Spinal cord (tissue), 10 donors: ENCODE measurements around the gene DUSP8. TPM values are rescaled to one million over a fixed set of nuclear protein-coding genes. Genes with fewer than 3 reads are reported as not detected.
"Not testable (repeated sequence)": the region's sequence is repeated elsewhere in the genome, so short reads cannot be mapped to it uniquely, and the experiment has no call there.

Experiments used
- DNase-seq, 6 donors: peaks; one replicate each; pipeline versions ENCODE4 v3.0.0 to v3.0.0-alpha.2; 2013 to 2015; ENCODE audit warnings: low spot score in 6 of 6, low read depth in 4 of 6
- H3K27ac ChIP-seq: one replicate; pipeline ENCODE4 v1.5.1; 2013; ENCODE audit warnings: low read depth, low read length, control low read depth
- H3K27me3 ChIP-seq: one replicate; pipeline ENCODE4 v1.6.1; 2013; ENCODE audit warnings: low read length; ENCODE audit not compliant: control insufficient read depth, insufficient read depth
- H3K36me3 ChIP-seq: one replicate; pipeline ENCODE4 v1.6.1; 2013; ENCODE audit warnings: low read length; ENCODE audit not compliant: control insufficient read depth, insufficient read depth
- H3K4me1 ChIP-seq: one replicate; pipeline ENCODE4 v1.6.1; 2013; ENCODE audit warnings: low read length; ENCODE audit not compliant: control insufficient read depth, insufficient read depth
- H3K4me3 ChIP-seq: one replicate; pipeline ENCODE4 v1.5.1; 2013; ENCODE audit warnings: low read depth, low read length, control low read depth
- H3K9me3 ChIP-seq: one replicate; pipeline ENCODE4 v1.6.1; 2013; ENCODE audit warnings: low read length; ENCODE audit not compliant: control insufficient read depth, insufficient read depth
- WGBS: methylation state at CpG from one replicate; pipeline ENCODE4 v1.1.5; 2013; ENCODE audit warnings: missing lambda C conversion rate; ENCODE audit not compliant: insufficient coverage; 5-methylcytosine and 5-hydroxymethylcytosine counted together
- long read RNA-seq, 4 donors: transcript quantifications; one replicate each; lab custom pipeline, GENCODE V29; 2026
- polyA plus RNA-seq, 2 donors: library from polyadenylated mRNA; unstranded; fragments of 120-200 nt; gene quantifications; one replicate each; pipeline ENCODE4 v1.2.1, GENCODE V29; 2013; ENCODE audit not compliant: insufficient read length in 2 of 2
- total RNA-seq, 2 donors: library from RNA; depleted of rRNA in 1 of 2; stranded (reverse); fragments of 120-200 nt in 1 of 2; fragments of >200 nt in 1 of 2; gene quantifications; one replicate each; pipeline versions ENCODE4 v1.2.3 to v1.2.4, GENCODE V29; 2013 to 2014
- donor health status: healthy.

The DUSP8 gene, protein sequence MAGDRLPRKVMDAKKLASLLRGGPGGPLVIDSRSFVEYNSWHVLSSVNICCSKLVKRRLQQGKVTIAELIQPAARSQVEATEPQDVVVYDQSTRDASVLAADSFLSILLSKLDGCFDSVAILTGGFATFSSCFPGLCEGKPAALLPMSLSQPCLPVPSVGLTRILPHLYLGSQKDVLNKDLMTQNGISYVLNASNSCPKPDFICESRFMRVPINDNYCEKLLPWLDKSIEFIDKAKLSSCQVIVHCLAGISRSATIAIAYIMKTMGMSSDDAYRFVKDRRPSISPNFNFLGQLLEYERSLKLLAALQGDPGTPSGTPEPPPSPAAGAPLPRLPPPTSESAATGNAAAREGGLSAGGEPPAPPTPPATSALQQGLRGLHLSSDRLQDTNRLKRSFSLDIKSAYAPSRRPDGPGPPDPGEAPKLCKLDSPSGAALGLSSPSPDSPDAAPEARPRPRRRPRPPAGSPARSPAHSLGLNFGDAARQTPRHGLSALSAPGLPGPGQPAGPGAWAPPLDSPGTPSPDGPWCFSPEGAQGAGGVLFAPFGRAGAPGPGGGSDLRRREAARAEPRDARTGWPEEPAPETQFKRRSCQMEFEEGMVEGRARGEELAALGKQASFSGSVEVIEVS
- total RNA-seq (1 to 10 TPM; 2.9 to 5.6 TPM), polyA plus RNA-seq (10 to 100 TPM; 70.7 to 86.2 TPM)
- long read RNA-seq, donor 1, full-length matches to known transcripts = 17 of 17 reads
- long read RNA-seq, donor 1, partial matches to known transcripts = 0 of 17 reads
- long read RNA-seq, donor 1, other reads (novel, unspliced or antisense) = 0 of 17 reads
- long read RNA-seq, donor 2, full-length matches to known transcripts = 3 of 8 reads
- long read RNA-seq, donor 2, partial matches to known transcripts = 5 of 8 reads
- long read RNA-seq, donor 2, other reads (novel, unspliced or antisense) = 0 of 8 reads
- long read RNA-seq, donor 3, full-length matches to known transcripts = 6 of 6 reads
- long read RNA-seq, donor 3, partial matches to known transcripts = 0 of 6 reads
- long read RNA-seq, donor 3, other reads (novel, unspliced or antisense) = 0 of 6 reads
- long read RNA-seq, donor 4 = 0 reads

DNA sequence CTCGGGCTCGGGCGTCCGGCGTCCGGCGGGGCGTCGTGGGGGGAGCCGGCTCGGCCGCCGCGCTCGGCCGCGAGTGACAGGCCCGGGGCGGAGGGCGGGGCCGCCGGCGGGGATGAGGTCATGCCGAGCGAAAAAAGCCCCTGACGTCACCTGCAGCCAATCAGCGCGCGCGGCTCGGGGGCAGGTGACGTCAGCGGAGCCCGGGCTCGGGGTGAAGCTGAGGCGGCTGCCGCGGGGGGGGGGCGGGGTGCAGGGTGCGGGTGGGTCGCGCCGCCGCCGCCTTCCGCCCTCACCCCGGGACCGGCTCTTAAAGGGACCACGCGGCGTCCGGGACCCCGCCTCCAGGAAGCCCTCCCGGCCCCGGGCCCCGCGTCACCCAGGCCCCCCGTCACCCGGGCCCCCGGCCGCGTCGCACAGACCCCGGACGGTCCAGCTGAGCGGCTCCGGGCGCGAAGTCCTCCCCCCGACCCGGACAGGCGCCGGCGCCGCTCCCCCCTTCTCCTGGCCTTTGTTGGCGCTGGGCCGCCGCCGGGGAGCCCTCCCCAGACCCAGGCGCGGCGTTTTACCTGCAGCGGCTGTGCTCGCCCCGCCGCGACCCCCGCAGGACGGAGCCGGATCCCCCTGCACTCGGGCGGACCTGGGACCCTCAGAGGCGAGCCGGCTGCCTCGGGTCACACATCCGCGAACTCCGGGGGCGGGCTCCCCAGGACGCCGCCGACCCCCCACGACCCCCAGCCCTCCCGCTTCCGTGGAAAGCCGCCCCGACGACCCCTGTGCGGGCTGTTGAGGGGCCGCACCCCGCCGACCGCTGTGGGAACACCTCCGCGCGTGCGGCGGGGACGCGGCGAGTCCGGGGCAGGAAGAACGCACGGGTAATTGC, at the start of gene DUSP8:
TSS of gene DUSP8 (minus strand) at position 75 of the 880 bp plus-strand sequence. CDS start 6,445 bp downstream, outside the sequence.
- peak in 5 of 6 donors; percentile 67 to 96 (median 83) for DNase-seq
- WGBS = under 1% methylated on average over 120 of the region's 124 CpGs
- no peaks in the 10 kb centered on the region for H3K9me3 ChIP-seq
- peaks cover 59% of the 10 kb centered on the region for H3K4me1 ChIP-seq
- H3K27ac ChIP-seq = peak within 1 kb of the TSS; percentile 40
- peaks cover 26% of the 10 kb centered on the region for H3K36me3 ChIP-seq
- peaks cover 16% of the 10 kb centered on the region for H3K27me3 ChIP-seq
- H3K4me3 ChIP-seq = peak within 1 kb of the TSS; percentile 41

DNA sequence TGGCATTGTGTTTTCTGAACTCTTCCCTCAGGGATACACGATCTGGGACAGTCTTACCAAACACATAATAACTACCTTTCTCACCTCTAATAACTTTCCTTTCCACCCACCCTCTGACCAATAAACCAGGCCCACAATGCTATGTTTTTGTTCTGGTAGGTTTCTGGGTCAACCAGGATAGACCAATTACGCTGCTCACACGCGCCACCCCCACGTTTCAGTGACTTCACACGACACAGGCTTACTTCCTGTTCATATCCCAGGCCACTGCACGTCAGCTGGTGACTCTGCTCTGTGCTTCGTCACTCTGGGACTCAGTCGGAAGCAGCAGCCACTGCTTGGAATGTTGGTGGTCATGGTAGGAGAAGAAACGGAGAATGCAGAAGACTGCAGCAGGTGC, 47.4 kb upstream of the DUSP8 start:
- 78% methylated on average over 4 of the region's 10 CpGs for WGBS
- H3K27me3 ChIP-seq = no peaks in the 10 kb centered on the region
- H3K4me1 ChIP-seq = no peaks in the 10 kb centered on the region
- H3K4me3 ChIP-seq = no peak overlapping the region
- H3K9me3 ChIP-seq = no peaks in the 10 kb centered on the region
- H3K36me3 ChIP-seq = no peaks in the 10 kb centered on the region
- no peak overlapping the region for H3K27ac ChIP-seq
- DNase-seq = no peak

DNA sequence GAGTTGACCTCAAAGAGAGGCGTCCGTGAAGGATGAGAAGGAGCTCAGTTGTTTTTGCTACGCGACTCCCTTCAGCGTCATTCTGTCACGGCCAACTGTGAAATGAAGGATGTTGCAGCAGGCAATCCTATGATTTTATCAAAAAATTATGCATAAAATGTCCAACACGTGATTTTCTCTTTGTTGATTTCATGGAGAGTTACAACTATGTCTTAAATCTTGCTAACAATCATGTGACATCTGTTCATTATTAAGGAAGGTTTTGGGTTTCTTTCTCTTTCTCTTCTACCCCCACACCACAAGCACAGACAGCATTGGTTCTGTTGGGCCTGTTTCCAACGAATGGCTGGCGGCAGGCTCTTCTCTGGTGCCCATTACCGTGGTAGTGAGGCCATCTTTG, 46.2 kb upstream of the DUSP8 start:
- no peak for DNase-seq
- 82% methylated on average over 5 of the region's 10 CpGs for WGBS
- Histone ChIP-seq H3K36me3 (no peaks in the 10 kb centered on the region), H3K9me3 (no peaks in the 10 kb centered on the region), H3K4me3 (no peak overlapping the region), H3K27me3 (no peaks in the 10 kb centered on the region), H3K4me1 (no peaks in the 10 kb centered on the region), H3K27ac (no peak overlapping the region)

DNA sequence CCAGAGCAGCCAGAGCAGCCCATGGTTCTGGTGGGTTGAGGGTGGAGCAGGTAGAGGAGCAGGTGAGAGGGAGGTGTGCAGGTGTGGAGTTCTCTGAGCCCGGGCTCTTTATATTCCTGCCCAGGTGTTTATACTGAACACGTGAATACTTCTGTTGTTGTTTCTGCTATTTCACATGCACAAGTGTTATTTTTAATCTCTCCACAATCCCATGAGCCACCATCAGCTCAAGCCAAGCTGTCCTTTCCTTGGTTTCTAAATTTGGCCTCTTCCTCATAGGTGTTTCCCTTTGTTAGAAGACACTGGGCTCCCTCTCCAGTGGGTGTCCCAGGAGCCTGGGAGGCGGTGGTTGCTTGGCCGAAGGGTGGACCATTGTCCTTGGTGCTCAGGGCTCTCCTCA, 36.3 kb upstream of the DUSP8 start, which contains the start of gene KRTAP5-3:
TSS of gene KRTAP5-3 (minus strand) at position 101 of the 400 bp plus-strand sequence. CDS start at position 23, 78 bp downstream.
- no peaks in the 10 kb centered on the region for H3K36me3 ChIP-seq
- H3K9me3 ChIP-seq = no peaks in the 10 kb centered on the region
- no peak within 1 kb of the TSS for H3K4me3 ChIP-seq
- H3K27me3 ChIP-seq = peaks cover 5% of the 10 kb centered on the region
- H3K27ac ChIP-seq = no peak within 1 kb of the TSS
- DNase-seq = no peak
- 71% methylated on average over 1 of the region's 4 CpGs for WGBS
- no peaks in the 10 kb centered on the region for H3K4me1 ChIP-seq

DNA sequence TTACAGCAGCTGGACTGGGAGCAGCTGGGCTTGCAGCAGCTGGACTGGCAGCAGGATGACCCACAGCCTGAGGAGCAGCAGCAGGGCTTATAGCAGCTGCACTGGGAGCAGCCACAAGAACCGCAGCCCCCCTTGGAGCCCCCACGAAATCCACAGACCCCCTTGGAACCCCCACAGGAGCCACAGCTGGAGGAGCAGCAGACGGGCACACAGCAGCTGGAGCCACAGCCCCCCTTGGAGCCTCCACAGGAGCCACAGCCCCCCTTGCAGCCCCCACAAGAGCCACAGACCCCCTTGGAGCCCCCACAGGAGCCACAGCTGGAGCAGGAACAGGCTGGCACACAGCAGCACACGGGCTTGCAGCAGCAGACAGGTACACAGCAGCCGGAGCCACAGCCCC, 35.8 kb upstream of the DUSP8 start:
- not testable (repeated sequence) for H3K36me3 ChIP-seq, H3K4me1 ChIP-seq, H3K4me3 ChIP-seq, H3K9me3 ChIP-seq, H3K27me3 ChIP-seq, DNase-seq, H3K27ac ChIP-seq
- 87% methylated on average over 3 of the region's 5 CpGs for WGBS

DNA sequence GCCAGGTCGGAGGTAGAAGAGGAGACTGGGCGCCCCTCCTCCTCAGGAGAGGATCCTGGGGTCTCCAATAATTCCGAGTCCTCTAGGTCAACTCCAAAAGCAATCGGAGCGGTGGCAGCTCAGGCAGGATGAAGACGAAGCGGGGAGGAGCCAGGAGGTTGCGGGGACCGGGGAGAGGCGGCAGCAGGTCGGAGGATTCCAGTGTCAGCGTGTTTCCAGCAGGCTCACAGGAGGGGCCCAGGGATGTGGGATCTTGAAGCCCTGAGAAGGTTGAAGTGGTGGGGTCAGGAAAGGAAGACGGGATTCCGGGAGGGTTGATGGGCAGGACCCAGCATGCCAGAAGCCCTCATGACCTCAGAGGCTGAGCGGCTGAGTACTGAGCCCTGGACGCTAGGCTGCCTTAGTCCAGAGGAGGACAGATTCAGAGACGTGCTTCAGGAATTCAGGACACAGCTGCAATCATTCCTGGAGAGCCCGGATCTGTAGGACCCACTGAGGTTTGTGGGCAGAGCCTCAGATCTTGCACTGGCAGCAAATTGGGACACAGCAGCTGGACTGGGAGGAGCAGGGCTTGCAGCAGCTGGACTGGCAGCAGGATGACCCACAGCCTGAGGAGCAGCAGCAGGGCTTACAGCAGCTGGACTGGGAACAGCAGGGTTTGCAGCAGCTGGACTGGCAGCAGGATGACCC, 35.2 kb upstream of the DUSP8 start:
- not testable (repeated sequence) for H3K4me3 ChIP-seq, H3K27ac ChIP-seq, H3K4me1 ChIP-seq, H3K27me3 ChIP-seq, DNase-seq, H3K36me3 ChIP-seq, H3K9me3 ChIP-seq
- WGBS = 25% methylated on average over 18 of the region's 18 CpGs

DNA sequence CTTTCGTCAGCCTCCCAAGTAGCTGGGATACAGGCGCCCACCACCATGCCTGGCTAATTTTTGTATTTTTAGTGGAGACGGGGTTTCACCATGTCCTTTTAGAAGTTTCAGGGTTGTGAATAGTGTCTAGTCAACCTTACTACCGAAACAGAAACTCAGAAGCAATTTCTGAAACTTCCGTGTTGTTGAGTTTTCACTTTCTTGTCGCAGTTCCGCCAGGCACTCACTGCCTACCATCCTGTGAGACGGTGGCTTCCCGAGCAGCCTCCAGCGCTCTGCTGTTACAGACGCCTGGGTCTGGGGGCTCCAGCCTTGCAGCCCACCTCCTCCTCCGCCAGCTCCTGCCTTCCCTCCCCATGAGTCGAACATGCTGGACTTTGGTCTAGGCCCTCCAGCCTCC, 33.9 kb upstream of the DUSP8 start:
- H3K36me3 ChIP-seq, H3K27ac ChIP-seq, DNase-seq, H3K27me3 ChIP-seq, H3K9me3 ChIP-seq, H3K4me3 ChIP-seq, H3K4me1 ChIP-seq: not testable (repeated sequence)
- WGBS = 88% methylated on average over 9 of the region's 13 CpGs

DNA sequence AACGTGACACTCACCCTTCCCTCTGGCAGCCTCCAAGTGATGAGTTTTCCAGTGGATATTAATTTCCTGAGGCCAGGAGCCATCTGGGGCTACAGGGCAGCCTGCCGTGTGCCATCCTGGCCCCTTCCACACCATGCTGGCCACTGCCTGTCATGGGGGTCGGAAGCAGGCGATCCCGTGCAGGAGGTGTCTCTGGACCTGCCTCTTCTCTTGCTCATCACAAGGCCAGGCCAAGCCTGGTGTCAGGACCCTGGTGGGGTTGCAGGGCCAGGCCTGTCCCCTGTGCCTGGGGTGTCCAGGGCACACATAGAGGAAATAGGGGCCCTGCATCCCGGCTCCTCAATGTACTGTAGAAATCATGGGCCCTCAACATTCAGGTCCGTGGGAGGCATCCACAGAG, 32.6 kb upstream of the DUSP8 start:
- Histone ChIP-seq H3K9me3 (no peaks in the 10 kb centered on the region), H3K27ac (no peak overlapping the region), H3K27me3 (peaks cover 5% of the 10 kb centered on the region), H3K36me3 (no peaks in the 10 kb centered on the region), H3K4me3 (no peak overlapping the region), H3K4me1 (no peaks in the 10 kb centered on the region)
- WGBS = 92% methylated on average over 7 of the region's 7 CpGs
- no peak for DNase-seq
